ENCODE data around the gene SELENOS.
A peak's percentile ranks its signal among the peaks of the same experiment; 100 is the strongest.

SELENOS gene

GRCh38 chr15:101277038-101277822, at the start of gene SELENOS:
Gene SELENOS, minus strand, starts transcription at chr15:101277485. Its CDS starts 68 bp downstream, at chr15:101277417.
- peaks cover 5% of the 10 kb centered on the region for H3K4me1 ChIP-seq (ENCODE audit: control insufficient read depth, insufficient read depth, low read length)
- no peaks in the 10 kb centered on the region for H3K9me3 ChIP-seq (ENCODE audit: control insufficient read depth, low read length)
- no peaks in the 10 kb centered on the region for H3K27me3 ChIP-seq (ENCODE audit: control insufficient read depth, insufficient read depth, low read length)
- peaks cover 12% of the 10 kb centered on the region for H3K36me3 ChIP-seq (ENCODE audit: control insufficient read depth, insufficient read depth, low read length)
- peak within 1 kb of the TSS; percentile 78 for H3K9ac ChIP-seq (ENCODE audit: low read length)
- peak within 1 kb of the TSS; percentile 52 for H3K4me3 ChIP-seq (ENCODE audit: low read length)

- Histone ChIP-seq H3K27me3 (ENCODE audit: control insufficient read depth, insufficient read depth, low read length) (no peaks in the 10 kb centered on the region), H3K9me3 (ENCODE audit: control insufficient read depth, low read length) (no peaks in the 10 kb centered on the region), H3K9ac (ENCODE audit: low read length) (no peak overlapping the region), H3K4me1 (ENCODE audit: control insufficient read depth, insufficient read depth, low read length) (peaks cover 16% of the 10 kb centered on the region), H3K4me3 (ENCODE audit: low read length) (no peak overlapping the region), H3K36me3 (ENCODE audit: control insufficient read depth, insufficient read depth, low read length) (no peaks in the 10 kb centered on the region)
Measured at GRCh38 chr15:101326462-101327146, 49.3 kb upstream of the SELENOS start.

GRCh38 chr15:101326026-101326315, 48.7 kb upstream of the SELENOS start:
- Histone ChIP-seq H3K4me3 (ENCODE audit: low read length) (no peak overlapping the region), H3K9ac (ENCODE audit: low read length) (no peak overlapping the region), H3K4me1 (ENCODE audit: control insufficient read depth, insufficient read depth, low read length) (peaks cover 16% of the 10 kb centered on the region), H3K27me3 (ENCODE audit: control insufficient read depth, insufficient read depth, low read length) (no peaks in the 10 kb centered on the region), H3K9me3 (ENCODE audit: control insufficient read depth, low read length) (no peaks in the 10 kb centered on the region), H3K36me3 (ENCODE audit: control insufficient read depth, insufficient read depth, low read length) (no peaks in the 10 kb centered on the region)

GRCh38 chr15:101325263-101326025, 48.2 kb upstream of the SELENOS start:
- no peak overlapping the region for H3K9ac ChIP-seq (ENCODE audit: low read length)
- no peaks in the 10 kb centered on the region for H3K27me3 ChIP-seq (ENCODE audit: control insufficient read depth, insufficient read depth, low read length)
- no peak overlapping the region for H3K4me3 ChIP-seq (ENCODE audit: low read length)
- no peaks in the 10 kb centered on the region for H3K9me3 ChIP-seq (ENCODE audit: control insufficient read depth, low read length)
- H3K36me3 ChIP-seq (ENCODE audit: control insufficient read depth, insufficient read depth, low read length), result no peaks in the 10 kb centered on the region
- peaks cover 16% of the 10 kb centered on the region for H3K4me1 ChIP-seq (ENCODE audit: control insufficient read depth, insufficient read depth, low read length)

- H3K27me3 ChIP-seq (ENCODE audit: control insufficient read depth, insufficient read depth, low read length), result no peaks in the 10 kb centered on the region
- H3K9ac ChIP-seq (ENCODE audit: low read length), result no peak overlapping the region
- no peak overlapping the region for H3K4me3 ChIP-seq (ENCODE audit: low read length)
- H3K36me3 ChIP-seq (ENCODE audit: control insufficient read depth, insufficient read depth, low read length), result no peaks in the 10 kb centered on the region
- H3K9me3 ChIP-seq (ENCODE audit: control insufficient read depth, low read length), result no peaks in the 10 kb centered on the region
- peaks cover 16% of the 10 kb centered on the region for H3K4me1 ChIP-seq (ENCODE audit: control insufficient read depth, insufficient read depth, low read length)
Measured at GRCh38 chr15:101324524-101325177, 47.4 kb upstream of the SELENOS start.

- no peak overlapping the region for H3K9ac ChIP-seq (ENCODE audit: low read length)
- no peaks in the 10 kb centered on the region for H3K27me3 ChIP-seq (ENCODE audit: control insufficient read depth, insufficient read depth, low read length)
- peaks cover 16% of the 10 kb centered on the region for H3K4me1 ChIP-seq (ENCODE audit: control insufficient read depth, insufficient read depth, low read length)
- H3K9me3 ChIP-seq (ENCODE audit: control insufficient read depth, low read length), result no peaks in the 10 kb centered on the region
- no peak overlapping the region for H3K4me3 ChIP-seq (ENCODE audit: low read length)
- H3K36me3 ChIP-seq (ENCODE audit: control insufficient read depth, insufficient read depth, low read length), result no peaks in the 10 kb centered on the region
Measured at GRCh38 chr15:101323793-101324523, 46.7 kb upstream of the SELENOS start.

GRCh38 chr15:101322854-101323477, 45.7 kb upstream of the SELENOS start:
- peaks cover 16% of the 10 kb centered on the region for H3K4me1 ChIP-seq (ENCODE audit: control insufficient read depth, insufficient read depth, low read length)
- no peak overlapping the region for H3K4me3 ChIP-seq (ENCODE audit: low read length)
- no peaks in the 10 kb centered on the region for H3K9me3 ChIP-seq (ENCODE audit: control insufficient read depth, low read length)
- H3K9ac ChIP-seq (ENCODE audit: low read length), result no peak overlapping the region
- H3K27me3 ChIP-seq (ENCODE audit: control insufficient read depth, insufficient read depth, low read length), result no peaks in the 10 kb centered on the region
- no peaks in the 10 kb centered on the region for H3K36me3 ChIP-seq (ENCODE audit: control insufficient read depth, insufficient read depth, low read length)

GRCh38 chr15:101322016-101322695, 44.9 kb upstream of the SELENOS start:
- no peaks in the 10 kb centered on the region for H3K36me3 ChIP-seq (ENCODE audit: control insufficient read depth, insufficient read depth, low read length)
- no peak overlapping the region for H3K9ac ChIP-seq (ENCODE audit: low read length)
- H3K4me3 ChIP-seq (ENCODE audit: low read length), result no peak overlapping the region
- no peaks in the 10 kb centered on the region for H3K27me3 ChIP-seq (ENCODE audit: control insufficient read depth, insufficient read depth, low read length)
- peaks cover 16% of the 10 kb centered on the region for H3K4me1 ChIP-seq (ENCODE audit: control insufficient read depth, insufficient read depth, low read length)
- no peaks in the 10 kb centered on the region for H3K9me3 ChIP-seq (ENCODE audit: control insufficient read depth, low read length)

- H3K4me3 ChIP-seq (ENCODE audit: low read length), result no peak overlapping the region
- H3K4me1 ChIP-seq (ENCODE audit: control insufficient read depth, insufficient read depth, low read length), result peaks cover 16% of the 10 kb centered on the region
- no peaks in the 10 kb centered on the region for H3K27me3 ChIP-seq (ENCODE audit: control insufficient read depth, insufficient read depth, low read length)
- H3K36me3 ChIP-seq (ENCODE audit: control insufficient read depth, insufficient read depth, low read length), result no peaks in the 10 kb centered on the region
- H3K9me3 ChIP-seq (ENCODE audit: control insufficient read depth, low read length), result no peaks in the 10 kb centered on the region
- no peak overlapping the region for H3K9ac ChIP-seq (ENCODE audit: low read length)
Measured at GRCh38 chr15:101320501-101321052, 43.3 kb upstream of the SELENOS start.

- no peaks in the 10 kb centered on the region for H3K36me3 ChIP-seq (ENCODE audit: control insufficient read depth, insufficient read depth, low read length)
- H3K27me3 ChIP-seq (ENCODE audit: control insufficient read depth, insufficient read depth, low read length), result no peaks in the 10 kb centered on the region
- H3K9ac ChIP-seq (ENCODE audit: low read length), result no peak overlapping the region
- no peaks in the 10 kb centered on the region for H3K9me3 ChIP-seq (ENCODE audit: control insufficient read depth, low read length)
- no peak overlapping the region for H3K4me3 ChIP-seq (ENCODE audit: low read length)
- peaks cover 1% of the 10 kb centered on the region for H3K4me1 ChIP-seq (ENCODE audit: control insufficient read depth, insufficient read depth, low read length)
Measured at GRCh38 chr15:101318839-101319238, 41.6 kb upstream of the SELENOS start.

All from mucosa of stomach (tissue), 1 donor.